ENCODE measurements around the gene ANKRD11.
"Not testable (repeated sequence)": the region's sequence is repeated elsewhere in the genome, so short reads cannot be mapped to it uniquely, and the experiment has no call there.

Gene ANKRD11

DNA sequence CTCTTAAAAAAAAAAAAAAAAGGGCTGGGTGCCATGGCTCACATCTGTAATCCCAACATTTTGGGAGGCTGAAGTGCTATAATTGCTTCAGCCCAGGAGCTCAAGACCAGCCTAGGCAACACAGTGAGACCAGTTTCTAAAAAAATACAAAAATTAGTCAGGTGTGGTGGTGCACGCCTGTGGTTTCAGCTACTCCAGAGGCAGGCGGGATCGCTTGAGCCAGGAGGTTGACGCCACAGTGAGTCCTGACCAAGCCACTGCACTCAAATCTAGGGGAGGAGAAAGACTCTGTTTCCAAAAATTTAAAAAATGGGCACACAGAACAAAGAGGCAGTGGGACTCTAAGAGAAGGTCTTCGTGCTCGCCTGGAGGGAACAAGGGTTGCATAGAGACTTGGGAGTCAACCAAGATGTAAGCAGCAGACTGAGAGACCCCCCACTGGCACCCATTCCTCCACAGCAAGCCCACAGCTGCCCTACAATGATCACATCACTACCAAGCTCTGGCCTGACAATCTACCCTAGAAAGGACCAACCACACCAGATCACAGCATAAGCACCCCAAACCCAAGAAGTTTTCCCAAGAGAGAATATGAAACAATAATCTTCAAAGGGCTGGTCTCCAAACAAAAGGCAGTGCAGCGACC lies 121.6 kb downstream of the ANKRD11 start:
- DNase-seq (ENCODE audit: low read depth in 1 of 2, low spot score in 1 of 2) = no peak

- no peak for DNase-seq (ENCODE audit: low read depth in 1 of 2, low spot score in 1 of 2)
Observed at GRCh38 chr16:89367538-89367915, 122.8 kb downstream of the ANKRD11 start.

DNA sequence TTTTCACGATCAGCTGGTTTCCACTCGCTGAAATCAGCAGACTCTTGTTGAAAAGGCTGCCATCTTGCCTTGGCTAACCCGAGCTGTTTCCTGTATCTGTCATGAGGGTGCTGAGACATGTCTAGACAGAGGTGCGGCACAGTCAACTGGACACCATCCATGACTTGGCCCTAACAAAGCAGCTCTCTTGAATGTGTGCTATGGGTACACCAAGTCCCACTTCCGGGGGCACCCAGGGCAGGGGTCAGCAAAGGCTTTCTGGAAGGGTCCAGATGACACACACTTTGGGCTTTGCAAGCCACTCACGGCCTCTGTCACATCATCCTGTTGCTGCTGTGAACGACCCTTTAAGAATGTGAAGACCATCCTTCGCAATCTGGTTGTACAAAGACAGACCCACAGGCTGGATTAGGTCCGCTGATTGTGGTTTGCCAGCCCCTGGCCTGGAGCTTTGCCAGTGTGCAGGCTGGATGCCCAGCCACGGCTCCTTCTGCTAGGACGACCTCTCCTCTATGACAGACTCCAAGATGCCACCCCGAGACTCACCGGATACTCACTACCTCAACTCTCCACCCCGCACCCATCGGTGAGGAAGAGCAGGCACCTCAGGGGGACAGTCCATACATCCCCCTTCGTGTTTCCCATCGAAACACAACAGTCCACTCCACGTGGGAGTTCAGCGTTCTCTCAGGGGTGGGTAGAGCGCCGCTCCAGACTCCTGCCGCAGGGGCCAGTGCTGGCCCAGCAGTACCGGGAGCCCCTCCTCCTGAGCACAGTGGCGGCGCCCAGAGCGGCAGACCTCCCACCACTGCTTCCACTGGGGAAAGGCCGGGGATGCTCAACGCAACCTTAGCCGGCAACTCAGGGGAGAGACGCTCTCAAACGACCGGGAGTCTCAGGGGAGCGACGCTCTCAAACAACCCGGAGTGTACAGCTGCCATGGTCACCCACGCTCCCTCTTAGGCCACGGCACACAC lies 123.5 kb downstream of the ANKRD11 start:
- DNase-seq (ENCODE audit: low read depth in 1 of 2, low spot score in 1 of 2) = no peak

GRCh38 chr16:89365996-89366395 lies 124.4 kb downstream of the ANKRD11 start:
- no peak for DNase-seq (ENCODE audit: low read depth in 1 of 2, low spot score in 1 of 2)

GRCh38 chr16:89365044-89365467 lies 125.3 kb downstream of the ANKRD11 start:
- DNase-seq (ENCODE audit: low read depth in 1 of 2, low spot score in 1 of 2) = no peak

- DNase-seq (ENCODE audit: low read depth in 1 of 2, low spot score in 1 of 2) = no peak
Observed at GRCh38 chr16:89364606-89365005, 125.8 kb downstream of the ANKRD11 start.

GRCh38 chr16:89363621-89364393 lies 126.6 kb downstream of the ANKRD11 start:
- DNase-seq (ENCODE audit: low read depth in 1 of 2, low spot score in 1 of 2) = no peak

DNA sequence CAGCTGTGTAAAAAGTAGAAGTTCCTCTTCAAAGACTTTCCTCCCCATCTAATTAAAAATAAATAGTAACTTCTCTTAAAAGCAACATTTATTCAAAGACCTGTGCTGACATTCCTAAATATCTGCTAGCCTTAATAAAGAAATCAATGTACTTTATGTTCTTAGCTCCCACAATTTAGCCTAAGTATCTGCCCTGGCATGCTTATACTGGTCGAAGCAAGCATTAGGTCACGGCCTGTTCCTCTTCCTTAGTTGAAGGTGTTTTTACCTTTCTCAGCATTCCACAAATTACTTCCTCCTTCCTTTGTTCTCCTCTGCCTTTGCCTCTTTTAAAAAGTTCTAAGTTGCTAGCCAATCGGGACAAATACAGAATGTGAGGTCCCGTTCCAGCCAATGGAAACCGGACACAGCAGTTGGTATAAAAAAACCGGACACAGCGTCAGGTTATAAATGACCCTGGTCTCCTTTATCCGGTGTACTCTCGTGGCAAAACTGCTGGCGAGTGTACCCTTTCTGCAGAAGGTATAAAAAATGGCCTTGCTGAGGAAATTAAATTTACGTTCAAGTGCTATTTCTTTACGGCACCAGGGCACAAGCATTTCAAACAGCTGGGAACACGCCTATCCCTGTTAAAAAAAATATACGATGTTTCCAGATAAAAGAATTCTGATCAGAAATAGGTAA lies 127.7 kb downstream of the ANKRD11 start:
- DNase-seq (ENCODE audit: low read depth in 1 of 2, low spot score in 1 of 2) = not testable (repeated sequence)

DNA sequence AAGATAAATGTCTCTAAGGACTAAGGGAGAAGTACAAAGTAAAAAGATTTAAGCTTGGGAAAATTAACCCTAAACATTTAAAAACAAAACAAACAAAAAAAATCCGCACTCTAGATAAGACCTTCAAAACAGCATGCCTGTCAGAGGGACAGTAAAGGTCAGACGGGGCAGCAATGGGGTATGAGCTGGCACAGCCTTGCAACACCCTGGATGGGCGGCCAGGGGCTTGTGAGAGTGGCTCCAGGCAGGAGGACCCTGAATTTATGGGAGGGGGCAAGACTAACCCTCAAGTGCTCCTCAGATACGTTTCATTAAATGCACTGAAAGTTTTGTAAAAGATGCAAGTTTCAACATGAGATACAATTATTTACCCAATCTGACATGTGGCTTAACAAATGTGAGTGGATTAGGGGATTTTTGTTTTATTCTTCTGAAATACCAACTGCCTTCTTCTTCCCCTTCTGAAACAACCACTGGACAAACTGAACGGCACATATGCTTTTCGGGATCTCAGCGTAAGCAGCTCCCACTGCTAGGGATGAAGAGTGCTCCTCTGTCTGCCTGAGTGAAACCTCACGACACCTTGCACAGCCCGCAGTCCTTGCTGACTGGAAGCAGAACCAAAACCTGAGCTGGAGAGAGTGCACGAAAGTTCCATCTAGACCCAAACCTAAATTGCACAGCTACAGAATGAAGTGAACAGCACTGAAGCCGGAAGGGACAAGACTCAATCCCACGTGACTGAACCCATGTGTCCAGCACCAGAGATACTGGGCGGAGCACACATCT lies 128.4 kb downstream of the ANKRD11 start:
- DNase-seq (ENCODE audit: low read depth in 1 of 2, low spot score in 1 of 2) = no peak

- peak; percentile 36 to 68 for DNase-seq (ENCODE audit: low read depth in 1 of 2, low spot score in 1 of 2)
Observed at GRCh38 chr16:89360760-89361435, 129.5 kb downstream of the ANKRD11 start.

GRCh38 chr16:89359264-89360147 lies 130.9 kb downstream of the ANKRD11 start:
- no peak for DNase-seq (ENCODE audit: low read depth in 1 of 2, low spot score in 1 of 2)

GRCh38 chr16:89358030-89359005 lies 132.0 kb downstream of the ANKRD11 start:
- no peak for DNase-seq (ENCODE audit: low read depth in 1 of 2, low spot score in 1 of 2)

GRCh38 chr16:89357055-89357816 lies 133.1 kb downstream of the ANKRD11 start:
- DNase-seq (ENCODE audit: low read depth in 1 of 2, low spot score in 1 of 2) = peak; percentile 31 to 52

DNA sequence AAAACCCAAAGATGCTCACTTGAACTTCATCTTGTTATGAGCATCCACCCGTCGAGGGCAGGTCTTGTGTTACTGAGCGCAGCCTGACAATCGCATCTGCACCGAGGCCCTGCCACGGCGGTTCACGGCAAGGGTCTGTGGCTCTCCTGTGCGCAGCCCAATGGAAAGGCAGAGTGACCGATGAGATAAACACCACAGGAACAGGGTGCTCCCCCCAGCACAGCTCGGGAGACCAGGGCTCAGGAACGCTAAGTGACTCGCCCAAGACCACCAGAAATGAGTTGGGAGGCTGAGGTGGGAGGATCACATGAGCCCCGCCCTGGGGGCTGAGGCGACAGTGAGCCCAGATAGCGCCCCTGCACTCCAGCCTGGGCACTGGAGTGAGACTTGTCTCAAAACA lies 134.7 kb downstream of the ANKRD11 start:
- no peak for DNase-seq (ENCODE audit: low read depth in 1 of 2, low spot score in 1 of 2)

DNA sequence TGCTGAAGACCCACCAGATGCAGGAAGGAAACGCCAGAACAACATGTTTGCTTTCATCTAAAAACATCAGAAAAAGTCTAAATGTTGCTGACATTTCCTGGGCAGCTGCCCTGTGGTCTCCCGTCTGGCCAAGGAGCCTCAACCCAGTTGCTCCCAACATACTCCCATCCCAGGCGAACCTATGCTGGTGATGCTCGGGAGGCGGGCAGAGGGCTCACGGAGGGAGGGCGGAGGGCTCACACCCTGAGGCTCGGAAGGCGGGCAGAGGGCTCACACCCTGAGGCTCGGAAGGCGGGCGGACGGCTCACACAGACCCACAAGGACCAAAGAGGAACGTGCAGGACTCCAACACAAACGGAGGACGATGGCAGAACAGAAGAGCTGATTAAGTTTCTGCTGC lies 135.4 kb downstream of the ANKRD11 start:
- no peak for DNase-seq (ENCODE audit: low read depth in 1 of 2, low spot score in 1 of 2)

DNA sequence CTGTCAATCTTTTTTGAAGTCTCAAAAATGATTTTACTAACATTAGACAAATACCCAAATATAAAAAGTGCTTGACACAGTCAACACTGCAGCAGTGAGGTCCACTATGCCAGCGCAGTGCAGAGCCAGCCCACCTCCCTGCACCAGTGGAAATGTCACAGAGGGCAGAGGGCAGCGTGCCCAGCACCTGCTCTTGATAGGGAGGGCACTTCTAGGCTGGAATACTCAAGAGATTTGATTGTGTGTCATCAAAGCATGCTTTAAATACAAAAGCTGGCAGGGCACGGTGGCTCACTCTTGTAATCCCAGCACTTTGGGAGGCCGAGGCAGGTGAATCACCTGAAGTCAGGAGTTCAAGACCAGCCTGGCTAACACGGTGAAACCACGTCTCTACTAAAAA lies 136.0 kb downstream of the ANKRD11 start:
- DNase-seq (ENCODE audit: low read depth in 1 of 2, low spot score in 1 of 2) = no peak
